SK-N-SH (cell line): ENCODE measurements around the gene COL9A3. TPM values are rescaled to one million over a fixed set of nuclear protein-coding genes. Genes with fewer than 3 reads are reported as not detected.

Experiments
- CTCF ChIA-PET: fragments of 300-600, 350-600 bp; formaldehyde crosslinking; extraction: SDS; loops from one replicate; lab custom pipeline; 2021; lab: Yijun Ruan, JAX
- POLR2A ChIA-PET: fragments of 350-600 bp; sonication (Branson Sonifier 250); formaldehyde crosslinking; extraction: SDS; loops from one replicate; lab custom pipeline; 2020; ENCODE audit warnings: antibody characterized with exemption, inconsistent platforms; lab: Yijun Ruan, JAX
- DNase-seq: peaks from one replicate; pipeline ENCODE4 v3.0.0; 2012
- H2AFZ ChIP-seq: fragments of 200-600 bp; sonication (generic); 2 replicates; pipeline ENCODE4 v1.8.1; 2016; ENCODE audit warnings: antibody characterized with exemption, mild to moderate bottlenecking, low read depth
- H3F3A ChIP-seq: fragments of 200-600 bp; sonication (generic); replicated peaks from 2 replicates; pipeline ENCODE3; 2016; ENCODE audit warnings: antibody characterized with exemption, mild to moderate bottlenecking; ENCODE audit not compliant: insufficient read depth
- H3K27ac ChIP-seq, 2 experiments: fragments of 200-500 bp in 1 of 2; fragments of 200-600 bp in 1 of 2; sonication (Bioruptor generic) in 1 of 2; sonication (generic), shearing (Covaris generic) in 1 of 2; 2 replicates each; pipeline versions ENCODE4 v1.5.1 to v1.6.1; 2014 to 2016; ENCODE audit warnings: low read depth in 2 of 2, inconsistent platforms in 1 of 2, low read length in 1 of 2, mild to moderate bottlenecking in 1 of 2, mixed read lengths in 1 of 2
- H3K27me3 ChIP-seq: fragments of 200-600 bp; sonication (generic), shearing (Covaris generic); 2 replicates; pipeline ENCODE4 v1.6.1; 2016; ENCODE audit warnings: mixed run types; ENCODE audit not compliant: insufficient read depth
- H3K36me3 ChIP-seq, 2 experiments: fragments of 200-500 bp in 1 of 2; fragments of 200-600 bp in 1 of 2; sonication (Bioruptor generic) in 1 of 2; sonication (generic) in 1 of 2; replicated peaks in 1 of 2; 2 replicates each; pipeline versions ENCODE3 to v1.5.1; 2014 to 2016; ENCODE audit warnings: low read length in 1 of 2, mild to moderate bottlenecking in 1 of 2; ENCODE audit not compliant: insufficient read depth in 2 of 2, control insufficient read depth in 1 of 2
- H3K4me1 ChIP-seq, 2 experiments: fragments of 200-500 bp in 1 of 2; fragments of 200-600 bp in 1 of 2; sonication (Bioruptor generic) in 1 of 2; sonication (generic), shearing (Covaris generic) in 1 of 2; 2 replicates each; pipeline versions ENCODE4 v1.5.1 to v1.6.1; 2014 to 2016; ENCODE audit warnings: low read depth in 1 of 2, low read length in 1 of 2, mixed run types in 1 of 2; ENCODE audit not compliant: insufficient read depth in 2 of 2, control insufficient read depth in 1 of 2
- H3K4me2 ChIP-seq: fragments of 200-600 bp; sonication (generic), shearing (Covaris generic); 2 replicates; pipeline ENCODE4 v1.6.1; 2017; ENCODE audit warnings: mixed run types
- H3K4me3 ChIP-seq, 2 experiments: fragments of 200-500 bp in 1 of 2; fragments of 200-600 bp in 1 of 2; sonication (Bioruptor generic) in 1 of 2; sonication (generic), shearing (Covaris generic) in 1 of 2; 2 replicates each; pipeline versions ENCODE4 v1.5.1 to v1.8.1; 2014 to 2016; ENCODE audit warnings: low read depth in 2 of 2, inconsistent platforms in 1 of 2, low read length in 1 of 2, mild to moderate bottlenecking in 1 of 2, mixed read lengths in 1 of 2, moderate library complexity in 1 of 2
- H3K79me2 ChIP-seq: fragments of 200-600 bp; sonication (generic); 2 replicates; pipeline ENCODE4 v1.8.1; 2017; ENCODE audit warnings: mild to moderate bottlenecking; ENCODE audit not compliant: insufficient read depth
- H3K9ac ChIP-seq: fragments of 200-600 bp; sonication (generic); 2 replicates; pipeline ENCODE4 v1.6.1; 2017; ENCODE audit warnings: mixed run types
- H3K9me2 ChIP-seq: fragments of 200-600 bp; sonication (generic); 2 replicates; pipeline ENCODE4 v1.6.1; 2017; ENCODE audit warnings: mixed run types
- H3K9me3 ChIP-seq: fragments of 200-600 bp; sonication (generic); 2 replicates; pipeline ENCODE4 v1.6.1; 2017; ENCODE audit warnings: mixed run types, mild to moderate bottlenecking, moderate library complexity
- H4K20me1 ChIP-seq: fragments of 200-600 bp; sonication (generic); 2 replicates; pipeline ENCODE4 v1.6.1; 2017; ENCODE audit warnings: mild to moderate bottlenecking, mixed run types; ENCODE audit not compliant: insufficient read depth
- EP300 ChIP-seq, 2 experiments: IDR thresholded peaks; 2 replicates each; pipeline versions ENCODE4 v1.4.0 to v1.6.1; 2012; ENCODE audit warnings: borderline replicate concordance in 1 of 2, low read depth in 1 of 2, low read length in 1 of 2
- FOXJ3 ChIP-seq: sonication (generic); formaldehyde crosslinking; IDR thresholded peaks from 2 replicates; pipeline ENCODE4 v1.5.1; 2020; ENCODE audit warnings: mild to moderate bottlenecking, missing genetic modification reagents
- JUND ChIP-seq: IDR thresholded peaks from 2 replicates; pipeline ENCODE4 v1.4.0; 2012
- RAD21 ChIP-seq: IDR thresholded peaks from 2 replicates; pipeline ENCODE4 v1.6.1; 2012; ENCODE audit warnings: mild to moderate bottlenecking, low read length
- RFX5 ChIP-seq: IDR thresholded peaks from 2 replicates; pipeline ENCODE4 v1.6.1; 2012; ENCODE audit warnings: mild to moderate bottlenecking, improper control_type of control experiment, low read length
- TAF1 ChIP-seq: IDR thresholded peaks from 2 replicates; pipeline ENCODE4 v1.6.1; 2012; ENCODE audit warnings: low read depth, mild to moderate bottlenecking, low read length, moderate library complexity, borderline replicate concordance
- ZBTB33 ChIP-seq: IDR thresholded peaks from 2 replicates; pipeline ENCODE4 v1.4.0; 2012; ENCODE audit warnings: low read depth, borderline replicate concordance
- WGBS: methylation state at CpG from one replicate; pipeline ENCODE4 v1.1.6; 2017; ENCODE audit warnings: low lambda C conversion rate; 5-methylcytosine and 5-hydroxymethylcytosine counted together
- polyA plus RNA-seq, 3 experiments: library from polyadenylated mRNA; depleted of rRNA; stranded (reverse); fragments of >200 nt; gene quantifications; 2 replicates each; pipeline ENCODE4 v1.2.3, GENCODE V29; 2012
- TF ChIP-seq, protein P1 (sequence below): IDR thresholded peaks from 2 replicates; pipeline ENCODE4 v1.4.0; 2012; ENCODE audit warnings: low read depth, borderline replicate concordance

Gene COL9A3
- polyA plus RNA-seq, 1 of the 3 experiments (the other 2 are of a cell fraction): 2.5 TPM

DNA sequence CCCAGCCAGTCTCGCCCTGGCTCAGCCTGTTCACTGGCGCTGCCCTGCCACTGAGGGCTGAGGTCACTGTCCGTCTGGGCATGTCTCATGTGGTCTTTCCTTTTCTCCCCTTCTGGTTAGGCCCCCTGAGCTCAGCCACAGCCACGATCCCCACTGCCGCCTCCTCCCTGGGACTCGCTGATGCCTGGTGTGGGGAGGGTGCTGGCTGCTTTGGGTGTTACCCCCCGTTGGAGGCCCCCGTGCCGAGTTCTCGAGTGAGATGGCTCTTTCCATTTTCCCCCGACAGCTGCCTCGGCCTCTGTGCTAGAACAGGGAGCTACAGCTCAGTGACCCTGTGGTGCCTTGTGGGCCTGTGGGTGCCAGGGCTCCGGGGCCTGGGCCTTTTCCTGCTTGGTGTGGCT is 59.7 kb downstream of the COL9A3 start:
- Histone ChIP-seq H3K4me2 (no peak overlapping the region), H4K20me1 (no peaks in the 10 kb centered on the region), H3K9me2 (no peaks in the 10 kb centered on the region), H3K79me2 (no peaks in the 10 kb centered on the region), H3K4me3 (no peak overlapping the region), H3K27me3 (no peaks in the 10 kb centered on the region), H3K4me1 (peaks cover 4 to 19% of the 10 kb centered on the region in 2 experiments; a peak in 3 of 4 replicates)
- CTCF ChIA-PET: interaction anchor here (0.5 to 7.4 kb wide), 10 partner anchors 10 to 133 kb away, joined by 3 to 86 read pairs (median 18); partner anchors contain the start of gene TCFL5
- DNase-seq: peak; percentile 31
- TF ChIP-seq ZBTB33: no peak
- no peak for TF ChIP-seq EP300 (IDR thresholded peaks at IDR 0.05; ENCODE audit: borderline replicate concordance in 1 of 2, low read depth in 1 of 2, low read length in 1 of 2)
- TF ChIP-seq, protein P1, sequence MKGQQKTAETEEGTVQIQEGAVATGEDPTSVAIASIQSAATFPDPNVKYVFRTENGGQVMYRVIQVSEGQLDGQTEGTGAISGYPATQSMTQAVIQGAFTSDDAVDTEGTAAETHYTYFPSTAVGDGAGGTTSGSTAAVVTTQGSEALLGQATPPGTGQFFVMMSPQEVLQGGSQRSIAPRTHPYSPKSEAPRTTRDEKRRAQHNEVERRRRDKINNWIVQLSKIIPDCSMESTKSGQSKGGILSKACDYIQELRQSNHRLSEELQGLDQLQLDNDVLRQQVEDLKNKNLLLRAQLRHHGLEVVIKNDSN: no peak
- TF ChIP-seq RAD21: no peak
- no peak for TF ChIP-seq FOXJ3 (CRISPR knock-in tag)
- TF ChIP-seq, all 33 proteins: peak for 0
- H3F3A ChIP-seq: peaks cover 31% of the 10 kb centered on the region
- no peak overlapping the region for H3K9ac ChIP-seq
- POLR2A ChIA-PET: interaction anchor here (1.7 kb wide), 1 partner anchor 11 kb away, joined by 14 read pairs; no protein-coding TSS in a partner anchor
- H3K36me3 ChIP-seq: peaks cover 5 to 21% of the 10 kb centered on the region in 2 experiments
- no peak overlapping the region for H2AFZ ChIP-seq
- no peaks in the 10 kb centered on the region for H3K9me3 ChIP-seq
- WGBS: 94% methylated on average over 11 of the region's 13 CpGs
- peak overlapping the region; percentile 82 to 93; a peak in 2 of 4 replicates for H3K27ac ChIP-seq

DNA sequence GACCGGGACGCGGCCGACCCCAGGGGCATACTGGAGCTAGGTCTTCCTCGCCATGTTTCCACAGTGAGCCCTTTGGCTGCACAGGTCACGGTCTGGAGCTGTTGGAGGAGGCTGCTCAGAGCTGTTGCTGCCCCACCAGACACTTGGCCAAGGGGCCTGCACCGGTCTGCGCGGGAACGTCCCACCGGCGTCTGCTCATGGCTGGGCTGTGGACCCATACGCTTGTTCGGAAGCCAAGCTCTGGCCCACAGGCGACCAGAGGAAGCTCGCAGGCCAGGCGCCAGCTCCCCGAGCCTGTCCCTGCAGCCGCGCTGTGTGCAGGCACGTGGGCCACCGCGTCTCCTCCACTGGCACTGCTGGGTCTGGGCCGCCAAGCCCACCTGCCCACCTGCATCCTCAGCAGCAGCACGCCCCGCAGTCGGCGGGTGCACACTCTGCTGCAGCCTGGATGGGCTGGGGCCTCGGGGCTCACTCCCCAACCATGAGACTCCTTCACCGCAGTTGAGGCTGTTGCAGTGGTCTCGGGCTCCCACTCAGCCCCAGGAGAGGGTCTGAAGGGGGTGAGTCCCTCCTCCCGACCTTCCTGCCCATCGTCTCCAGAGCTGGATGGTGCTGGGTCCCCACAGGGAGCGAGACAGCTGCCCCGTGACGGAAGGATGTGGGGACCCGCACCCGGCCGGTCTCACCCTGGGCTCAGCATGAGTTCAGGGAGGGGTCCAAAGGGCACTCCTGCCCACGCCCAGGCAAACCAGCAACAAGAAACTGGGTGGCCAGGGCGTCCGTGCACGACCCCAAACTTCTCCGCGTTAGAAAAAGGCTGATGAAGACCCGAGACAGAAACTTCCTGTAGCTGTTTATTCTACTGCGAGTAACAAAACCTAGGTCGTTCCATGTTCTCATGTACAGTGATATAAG is 60.3 kb downstream of the COL9A3 start:
- Histone ChIP-seq H3K9me2 (no peaks in the 10 kb centered on the region), H3K36me3 (peaks cover 5 to 27% of the 10 kb centered on the region in 2 experiments), H3K27ac (no peak overlapping the region; a peak in 1 of 4 replicates), H2AFZ (no peak overlapping the region), H4K20me1 (no peaks in the 10 kb centered on the region), H3K9ac (no peak overlapping the region), H3F3A (peaks cover 31% of the 10 kb centered on the region), H3K4me2 (no peak overlapping the region), H3K4me1 (peaks cover 4 to 19% of the 10 kb centered on the region in 2 experiments; a peak in 3 of 4 replicates), H3K79me2 (no peaks in the 10 kb centered on the region), H3K9me3 (no peaks in the 10 kb centered on the region), H3K27me3 (no peaks in the 10 kb centered on the region), H3K4me3 (no peak overlapping the region)
- TF ChIP-seq JUND (no peak), TAF1 (no peak), RAD21 (no peak), RFX5 (no peak)
- WGBS: 94% methylated on average over 29 of the region's 48 CpGs
- ChIA-PET POLR2A (no interaction called here), CTCF (interaction anchor here (0.5 to 7.4 kb wide), 8 partner anchors 9 to 132 kb away, joined by 3 to 86 read pairs (median 6); partner anchors contain the start of gene TCFL5)
- peak; percentile 32 for DNase-seq
